ENCODE data around the gene ACOT13. TPM values are rescaled to one million over a fixed set of nuclear protein-coding genes. Genes with fewer than 3 reads are reported as not detected.
"Not testable (repeated sequence)": the region's sequence is repeated elsewhere in the genome, so short reads cannot be mapped to it uniquely, and the experiment has no call there.

ACOT13 gene
- total and polyA plus RNA-seq, 4 donors, result 7.3 to 24.1 (median 20.3) TPM

GRCh38 chr6:24668997-24669361 is 2.1 kb downstream of the ACOT13 start:
- peaks cover 7% of the 10 kb centered on the region for H3K4me1 ChIP-seq (ENCODE audit: control insufficient read depth, insufficient read depth, low read length)
- no peak overlapping the region for H3K4me3 ChIP-seq (ENCODE audit: low read depth, low read length)
- H3K27me3 ChIP-seq (ENCODE audit: control insufficient read depth, insufficient read depth, low read length), result no peaks in the 10 kb centered on the region
- WGBS (ENCODE audit: insufficient coverage), result 50% methylated on average over 2 of the region's 9 CpGs
- H3K9me3 ChIP-seq (ENCODE audit: control insufficient read depth, insufficient read depth, low read length), result peaks cover 9% of the 10 kb centered on the region
- H3K27ac ChIP-seq (ENCODE audit: low read depth, low read length), result no peak overlapping the region
- H3K36me3 ChIP-seq (ENCODE audit: control insufficient read depth, insufficient read depth, low read length), result no peaks in the 10 kb centered on the region
- DNase-seq (ENCODE audit: low read depth in 4 of 6, low spot score in 6 of 6), result no peak

DNA sequence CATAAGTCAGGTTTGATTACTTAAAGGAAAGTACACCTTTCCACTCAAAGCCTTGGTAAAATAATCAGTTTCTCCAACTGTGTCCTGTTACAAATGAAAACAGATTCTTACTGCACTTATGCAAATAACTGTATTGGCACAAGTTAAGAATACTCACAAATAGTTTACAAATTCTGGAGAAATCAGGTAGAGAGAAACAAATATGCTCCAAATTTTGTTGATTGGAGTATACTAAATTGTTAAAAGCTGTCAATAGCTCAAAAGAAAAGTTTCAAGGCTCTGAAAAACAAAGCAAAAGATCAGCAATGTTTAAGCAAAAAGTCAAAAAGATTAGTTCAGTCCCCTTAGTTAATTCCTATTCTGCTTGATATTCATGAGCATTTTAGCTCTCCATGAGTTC is 3.6 kb downstream of the ACOT13 start:
- not testable (repeated sequence) for H3K4me3 ChIP-seq (ENCODE audit: low read depth, low read length); H3K36me3 ChIP-seq (ENCODE audit: control insufficient read depth, insufficient read depth, low read length)

DNA sequence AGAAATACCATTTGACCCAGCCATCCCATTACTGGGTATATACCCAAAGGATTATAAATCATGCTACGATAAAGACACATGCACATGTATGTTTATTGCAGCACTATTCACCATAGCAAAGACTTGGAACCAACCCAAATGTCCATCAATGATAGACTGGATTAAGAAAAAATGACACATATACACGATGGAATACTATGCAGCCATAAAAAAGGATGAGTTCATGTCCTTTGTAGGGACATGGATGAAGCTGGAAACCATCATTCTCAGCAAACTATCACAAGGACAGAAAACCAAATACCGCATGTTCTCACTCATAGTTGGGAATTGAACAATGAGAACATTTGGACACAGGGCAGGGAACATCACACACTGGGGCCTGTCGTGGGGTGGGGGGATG is 4.2 kb downstream of the ACOT13 start:
- H3K9me3 ChIP-seq (ENCODE audit: control insufficient read depth, insufficient read depth, low read length), result peaks cover 12% of the 10 kb centered on the region
- not testable (repeated sequence) for H3K27ac ChIP-seq (ENCODE audit: low read depth, low read length); H3K36me3 ChIP-seq (ENCODE audit: control insufficient read depth, insufficient read depth, low read length); H3K4me1 ChIP-seq (ENCODE audit: control insufficient read depth, insufficient read depth, low read length); H3K4me3 ChIP-seq (ENCODE audit: low read depth, low read length); H3K27me3 ChIP-seq (ENCODE audit: control insufficient read depth, insufficient read depth, low read length); DNase-seq (ENCODE audit: low read depth in 4 of 6, low spot score in 6 of 6)
- no CpG with 5 or more reads among the region's 4 CpGs for WGBS (ENCODE audit: insufficient coverage)

More for the DNA sequence above, 3.6 kb downstream of the ACOT13 start:
- H3K27ac ChIP-seq (ENCODE audit: low read depth, low read length); H3K4me1 ChIP-seq (ENCODE audit: control insufficient read depth, insufficient read depth, low read length); DNase-seq (ENCODE audit: low read depth in 4 of 6, low spot score in 6 of 6); H3K27me3 ChIP-seq (ENCODE audit: control insufficient read depth, insufficient read depth, low read length): not testable (repeated sequence)
- peaks cover 12% of the 10 kb centered on the region for H3K9me3 ChIP-seq (ENCODE audit: control insufficient read depth, insufficient read depth, low read length)

- no peak overlapping the region for H3K4me3 ChIP-seq (ENCODE audit: low read depth, low read length)
- peaks cover 7% of the 10 kb centered on the region for H3K4me1 ChIP-seq (ENCODE audit: control insufficient read depth, insufficient read depth, low read length)
- peaks cover 12% of the 10 kb centered on the region for H3K9me3 ChIP-seq (ENCODE audit: control insufficient read depth, insufficient read depth, low read length)
- no peak overlapping the region for H3K27ac ChIP-seq (ENCODE audit: low read depth, low read length)
- H3K36me3 ChIP-seq (ENCODE audit: control insufficient read depth, insufficient read depth, low read length), result no peaks in the 10 kb centered on the region
- no peaks in the 10 kb centered on the region for H3K27me3 ChIP-seq (ENCODE audit: control insufficient read depth, insufficient read depth, low read length)
- DNase-seq (ENCODE audit: low read depth in 4 of 6, low spot score in 6 of 6), result no peak
- WGBS (ENCODE audit: insufficient coverage), result no CpG with 5 or more reads among the region's 6 CpGs
Observed at GRCh38 chr6:24672620-24673182, 5.8 kb downstream of the ACOT13 start.

DNA sequence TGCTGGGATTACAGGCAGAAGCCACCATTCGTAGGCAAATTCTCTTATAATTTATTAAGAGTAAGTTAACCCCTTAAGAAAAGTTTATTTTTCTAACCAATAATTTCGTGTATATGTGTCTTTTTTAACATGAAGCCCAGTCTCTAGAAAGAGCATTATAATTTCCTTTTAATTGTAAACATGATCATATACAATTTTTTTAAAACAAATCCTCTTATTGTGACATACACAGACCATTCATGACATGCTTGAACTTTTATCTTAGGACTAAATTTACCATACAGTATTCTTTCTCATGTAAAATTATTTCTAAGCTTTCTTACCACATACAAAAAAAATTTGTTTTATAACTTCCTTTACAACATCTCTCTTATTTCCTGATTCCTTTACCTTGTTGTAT is 6.7 kb downstream of the ACOT13 start:
- H3K4me1 ChIP-seq (ENCODE audit: control insufficient read depth, insufficient read depth, low read length), result no peaks in the 10 kb centered on the region
- H3K27me3 ChIP-seq (ENCODE audit: control insufficient read depth, insufficient read depth, low read length), result no peaks in the 10 kb centered on the region
- no peak overlapping the region for H3K4me3 ChIP-seq (ENCODE audit: low read depth, low read length)
- DNase-seq (ENCODE audit: low read depth in 4 of 6, low spot score in 6 of 6), result no peak
- no CpG with 5 or more reads among the region's 2 CpGs for WGBS (ENCODE audit: insufficient coverage)
- no peak overlapping the region for H3K27ac ChIP-seq (ENCODE audit: low read depth, low read length)
- H3K36me3 ChIP-seq (ENCODE audit: control insufficient read depth, insufficient read depth, low read length), result no peaks in the 10 kb centered on the region
- peaks cover 12% of the 10 kb centered on the region for H3K9me3 ChIP-seq (ENCODE audit: control insufficient read depth, insufficient read depth, low read length)

GRCh38 chr6:24678792-24679352 is 12.0 kb downstream of the ACOT13 start:
- 98% methylated on average over 5 of the region's 11 CpGs for WGBS (ENCODE audit: insufficient coverage)
- H3K36me3 ChIP-seq (ENCODE audit: control insufficient read depth, insufficient read depth, low read length); DNase-seq (ENCODE audit: low read depth in 4 of 6, low spot score in 6 of 6); H3K4me1 ChIP-seq (ENCODE audit: control insufficient read depth, insufficient read depth, low read length); H3K9me3 ChIP-seq (ENCODE audit: control insufficient read depth, insufficient read depth, low read length); H3K27ac ChIP-seq (ENCODE audit: low read depth, low read length); H3K27me3 ChIP-seq (ENCODE audit: control insufficient read depth, insufficient read depth, low read length); H3K4me3 ChIP-seq (ENCODE audit: low read depth, low read length): not testable (repeated sequence)

DNA sequence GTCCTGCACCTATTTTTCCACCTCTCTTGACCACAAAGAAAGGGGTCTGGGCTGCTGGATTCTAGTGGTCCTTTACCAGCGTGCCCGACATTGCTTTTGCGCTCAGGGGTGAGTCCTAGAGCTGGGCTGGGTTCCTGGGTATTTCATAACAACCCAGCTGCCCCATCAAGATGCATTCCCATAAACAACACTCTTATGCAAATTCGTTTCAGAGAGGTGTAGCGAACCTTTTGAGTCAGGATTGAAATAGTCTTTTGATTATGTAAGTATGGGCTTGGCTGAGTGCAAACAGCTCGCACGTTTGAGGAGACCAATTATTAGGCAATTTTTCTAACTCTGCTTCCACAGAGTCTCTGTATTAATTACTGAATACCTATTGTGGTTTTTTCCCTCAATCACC is 13.7 kb downstream of the ACOT13 start:
- no peak overlapping the region for H3K27ac ChIP-seq (ENCODE audit: low read depth, low read length)
- H3K4me1 ChIP-seq (ENCODE audit: control insufficient read depth, insufficient read depth, low read length), result no peaks in the 10 kb centered on the region
- no peaks in the 10 kb centered on the region for H3K9me3 ChIP-seq (ENCODE audit: control insufficient read depth, insufficient read depth, low read length)
- 100% methylated on average over 3 of the region's 7 CpGs for whole genome bisulfite sequencing (ENCODE audit: insufficient coverage)
- DNase-seq (ENCODE audit: low read depth in 4 of 6, low spot score in 6 of 6), result no peak
- no peaks in the 10 kb centered on the region for H3K27me3 ChIP-seq (ENCODE audit: control insufficient read depth, insufficient read depth, low read length)
- peaks cover 3% of the 10 kb centered on the region for H3K36me3 ChIP-seq (ENCODE audit: control insufficient read depth, insufficient read depth, low read length)
- H3K4me3 ChIP-seq (ENCODE audit: low read depth, low read length), result no peak overlapping the region

DNA sequence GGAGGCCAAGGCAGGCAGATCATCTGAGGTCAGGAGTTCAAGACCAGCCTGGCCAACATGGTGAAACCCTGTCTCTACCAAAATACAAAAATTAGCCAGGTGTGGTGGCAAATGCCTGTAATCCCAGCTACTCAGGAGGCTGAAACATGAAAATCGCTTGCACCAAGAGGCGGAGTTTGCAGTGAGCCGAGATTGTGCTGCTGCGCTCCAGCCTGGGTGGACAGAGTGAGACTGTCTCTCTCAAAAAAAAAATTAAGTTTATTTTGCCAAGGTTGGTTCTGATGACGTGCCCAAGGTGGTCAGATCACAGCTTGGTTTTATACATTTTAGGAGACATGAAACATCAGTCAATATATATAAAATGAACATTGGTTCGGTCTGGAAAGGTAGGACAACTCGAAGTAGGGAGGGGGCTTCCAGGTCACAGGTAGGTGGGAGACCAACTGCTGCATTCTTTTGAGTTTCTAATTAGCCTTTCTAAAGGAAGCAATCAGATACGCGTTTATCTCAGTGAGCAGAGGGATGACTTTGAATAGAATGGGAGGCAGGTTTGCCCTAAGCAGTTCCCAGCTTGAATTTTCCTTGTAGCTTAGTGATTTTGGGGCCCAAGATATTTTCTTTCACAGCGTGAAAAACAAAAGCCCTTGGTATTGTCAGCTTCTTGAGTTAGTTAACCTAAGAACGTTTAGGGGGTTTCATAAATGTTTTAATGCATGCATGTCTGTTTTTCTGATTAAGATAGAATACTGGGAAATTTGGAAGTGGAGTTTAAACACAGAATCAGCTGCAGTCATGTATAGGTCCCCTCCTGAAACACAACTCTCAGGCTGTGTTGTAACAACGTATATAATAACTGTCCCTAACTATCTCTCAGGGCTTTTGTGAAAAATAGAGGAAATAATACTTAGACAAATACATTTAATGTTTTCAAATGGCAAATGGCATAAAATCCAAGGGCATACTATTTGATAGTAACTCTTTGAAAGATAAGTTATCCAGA is 16.7 kb downstream of the ACOT13 start:
- Histone ChIP-seq H3K27me3 (ENCODE audit: control insufficient read depth, insufficient read depth, low read length) (no peaks in the 10 kb centered on the region), H3K36me3 (ENCODE audit: control insufficient read depth, insufficient read depth, low read length) (peaks cover 3% of the 10 kb centered on the region), H3K27ac (ENCODE audit: low read depth, low read length) (no peak overlapping the region), H3K4me1 (ENCODE audit: control insufficient read depth, insufficient read depth, low read length) (no peaks in the 10 kb centered on the region), H3K4me3 (ENCODE audit: low read depth, low read length) (no peak overlapping the region), H3K9me3 (ENCODE audit: control insufficient read depth, insufficient read depth, low read length) (no peaks in the 10 kb centered on the region)
- peak in 1 of 6 donors; percentile 20 for DNase-seq (ENCODE audit: low read depth in 4 of 6, low spot score in 6 of 6)
- 62% methylated on average over 6 of the region's 12 CpGs for WGBS (ENCODE audit: insufficient coverage)

DNA sequence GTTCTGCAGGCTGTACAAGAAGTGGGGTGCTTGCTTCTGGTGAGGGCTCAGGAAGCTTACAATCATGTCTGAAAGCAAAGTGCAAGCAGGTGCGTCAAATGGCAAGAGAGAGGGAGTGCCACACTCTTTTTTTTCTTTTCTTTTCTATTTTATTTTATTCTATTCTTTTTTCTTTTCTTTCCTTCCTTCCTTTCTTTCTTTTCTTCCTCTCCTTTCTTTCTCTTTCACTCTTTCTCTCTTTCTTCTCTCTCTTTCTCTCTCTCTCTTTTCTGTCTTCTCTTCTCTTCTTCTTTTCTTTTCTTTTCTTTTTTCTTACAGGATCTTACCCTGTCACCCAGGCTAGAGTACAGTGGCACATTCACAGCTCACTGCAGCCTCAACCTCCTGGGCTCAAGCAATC is 19.5 kb downstream of the ACOT13 start:
- Histone ChIP-seq H3K4me1 (ENCODE audit: control insufficient read depth, insufficient read depth, low read length) (no peaks in the 10 kb centered on the region), H3K36me3 (ENCODE audit: control insufficient read depth, insufficient read depth, low read length) (peaks cover 1% of the 10 kb centered on the region), H3K9me3 (ENCODE audit: control insufficient read depth, insufficient read depth, low read length) (no peaks in the 10 kb centered on the region), H3K27ac (ENCODE audit: low read depth, low read length) (no peak overlapping the region), H3K27me3 (ENCODE audit: control insufficient read depth, insufficient read depth, low read length) (no peaks in the 10 kb centered on the region), H3K4me3 (ENCODE audit: low read depth, low read length) (no peak overlapping the region)
- DNase-seq (ENCODE audit: low read depth in 4 of 6, low spot score in 6 of 6), result no peak
- WGBS (ENCODE audit: insufficient coverage), result no CpG with 5 or more reads among the region's 1 CpG

All from spinal cord (tissue), 10 donors.